Myocyte (in vitro differentiated cells): ENCODE measurements around the gene MOBP. TPM values are rescaled to one million over a fixed set of nuclear protein-coding genes. Genes with fewer than 3 reads are reported as not detected.

Source experiments
- DNase-seq: peaks from one replicate; pipeline ENCODE4 v3.0.0-alpha.2; 2012; ENCODE audit warnings: low read depth
- total RNA-seq: library from RNA; depleted of rRNA; stranded (reverse); fragments of >200 nt; gene quantifications from 2 replicates; pipeline ENCODE4 v1.2.3, GENCODE V29; 2014

MOBP gene
- total RNA-seq, 1 donor from 2014 or later = not detected

DNA sequence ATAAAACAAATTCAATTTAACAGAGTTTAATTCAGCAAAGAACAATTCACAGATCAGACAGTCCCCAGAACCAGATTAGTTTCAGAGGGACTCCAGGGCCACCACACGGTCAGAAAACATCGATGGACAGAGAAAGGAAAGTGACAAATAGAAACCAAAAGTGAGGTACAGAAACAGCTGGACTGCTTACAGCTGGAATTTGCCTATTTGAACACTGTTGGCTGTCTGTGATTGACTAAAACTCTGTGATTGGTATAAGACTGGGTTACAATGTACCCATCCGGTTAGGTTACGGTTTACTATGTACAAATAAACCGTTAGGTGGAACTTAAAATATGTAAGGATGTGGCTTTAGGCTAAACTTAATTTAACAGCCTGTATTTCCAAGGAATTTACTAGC, 30.3 kb downstream of the MOBP start:
- DNase-seq = no peak

DNA sequence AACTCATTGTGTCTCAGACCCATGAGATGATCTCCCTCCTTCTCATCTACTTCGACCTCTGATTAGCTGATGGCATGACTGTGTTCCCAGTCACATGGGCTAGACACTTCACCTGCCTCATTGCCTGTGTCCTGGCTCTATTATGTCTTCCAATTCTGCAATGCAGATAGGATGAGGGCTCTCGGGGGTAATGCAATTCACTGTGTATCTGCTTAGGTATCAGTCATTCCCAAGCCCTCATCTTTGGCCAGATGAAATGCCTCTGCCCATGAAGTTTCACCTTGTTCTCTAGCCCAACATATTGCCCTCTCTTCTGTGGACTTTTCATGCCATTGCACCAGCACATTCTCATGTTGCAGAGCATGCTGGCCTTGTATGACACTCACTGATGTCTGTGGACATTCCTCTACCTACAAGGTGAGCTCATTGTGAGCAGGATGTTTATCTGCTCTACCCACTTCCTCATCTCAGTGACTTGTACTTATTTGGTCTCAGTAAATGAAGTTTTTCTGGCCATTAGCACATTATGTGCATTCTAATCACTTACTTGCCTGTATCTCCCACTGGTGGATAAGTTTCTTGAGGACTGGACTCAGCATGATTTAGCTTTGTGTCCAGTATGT, 32.3 kb downstream of the MOBP start:
- DNase-seq = no peak

DNA sequence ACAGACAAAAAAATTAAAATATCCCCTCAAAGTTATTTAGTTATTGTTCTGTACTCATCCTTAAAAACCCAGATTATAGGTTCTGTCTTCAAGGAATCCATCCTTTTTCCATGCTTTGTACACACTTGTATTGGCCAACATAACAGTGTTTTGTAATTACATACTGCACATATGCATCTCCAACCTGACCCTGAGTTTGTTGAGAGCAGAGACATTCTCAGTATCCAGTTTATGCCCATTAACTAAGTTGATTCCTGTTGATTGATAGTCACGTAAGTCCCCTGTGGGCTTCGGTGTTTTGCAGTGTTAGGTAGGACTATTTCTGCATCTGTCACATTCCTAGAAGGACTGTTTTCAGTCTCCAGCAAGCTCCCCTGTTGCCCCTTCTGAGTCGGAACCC, 33.6 kb downstream of the MOBP start:
- DNase-seq = no peak

DNA sequence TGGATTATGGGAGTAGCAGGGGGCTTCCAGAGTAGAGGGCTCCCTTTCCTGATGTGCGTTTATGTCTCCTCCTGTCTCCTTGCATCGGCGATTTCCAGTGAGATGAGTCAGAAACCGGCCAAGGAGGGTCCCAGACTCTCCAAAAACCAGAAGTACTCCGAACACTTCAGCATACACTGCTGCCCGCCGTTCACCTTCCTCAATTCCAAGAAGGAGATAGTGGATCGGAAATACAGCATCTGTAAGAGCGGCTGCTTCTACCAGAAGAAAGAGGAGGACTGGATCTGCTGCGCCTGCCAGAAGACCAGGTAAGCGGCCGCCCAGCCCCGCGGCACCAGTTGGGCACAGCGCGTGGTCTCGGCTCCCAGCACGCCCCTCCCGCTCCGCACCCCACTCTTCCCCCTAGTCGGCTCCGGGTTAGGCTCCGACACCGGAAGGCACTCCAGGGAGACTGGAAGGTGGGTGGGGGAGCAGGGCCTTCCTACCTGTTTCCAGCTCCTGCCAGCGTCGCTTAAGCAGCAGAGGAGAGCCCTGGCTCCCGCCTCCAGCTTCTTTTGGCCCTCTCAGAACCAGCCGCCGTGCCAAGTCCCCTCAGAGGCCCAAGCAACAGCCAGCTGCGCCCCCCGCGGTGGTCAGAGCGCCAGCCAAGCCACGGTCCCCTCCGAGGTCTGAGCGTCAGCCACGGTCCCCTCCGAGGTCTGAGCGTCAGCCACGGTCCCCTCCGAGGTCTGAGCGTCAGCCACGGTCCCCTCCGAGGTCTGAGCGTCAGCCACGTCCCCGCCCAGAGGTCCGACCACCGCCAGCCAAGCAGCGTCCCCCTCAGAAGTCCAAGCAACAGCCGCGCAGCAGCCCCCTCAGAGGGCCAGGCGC, 34.7 kb downstream of the MOBP start:
- DNase-seq = no peak

DNA sequence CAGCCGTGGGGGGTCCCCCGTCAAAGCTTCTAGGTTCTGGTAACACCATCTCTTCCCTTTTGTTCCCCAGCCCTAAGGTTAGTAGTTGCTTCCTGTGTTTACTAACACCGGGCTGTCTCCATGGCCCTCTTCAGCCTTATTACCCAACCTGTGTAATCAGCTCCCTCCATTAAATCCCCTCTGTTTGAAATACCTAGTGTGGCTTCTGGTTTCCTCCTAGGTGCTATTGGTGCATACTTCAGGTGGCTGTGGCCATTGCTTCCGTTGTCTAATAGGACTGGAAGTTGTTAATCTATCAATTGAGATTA, 35.3 kb downstream of the MOBP start:
- DNase-seq = no peak

DNA sequence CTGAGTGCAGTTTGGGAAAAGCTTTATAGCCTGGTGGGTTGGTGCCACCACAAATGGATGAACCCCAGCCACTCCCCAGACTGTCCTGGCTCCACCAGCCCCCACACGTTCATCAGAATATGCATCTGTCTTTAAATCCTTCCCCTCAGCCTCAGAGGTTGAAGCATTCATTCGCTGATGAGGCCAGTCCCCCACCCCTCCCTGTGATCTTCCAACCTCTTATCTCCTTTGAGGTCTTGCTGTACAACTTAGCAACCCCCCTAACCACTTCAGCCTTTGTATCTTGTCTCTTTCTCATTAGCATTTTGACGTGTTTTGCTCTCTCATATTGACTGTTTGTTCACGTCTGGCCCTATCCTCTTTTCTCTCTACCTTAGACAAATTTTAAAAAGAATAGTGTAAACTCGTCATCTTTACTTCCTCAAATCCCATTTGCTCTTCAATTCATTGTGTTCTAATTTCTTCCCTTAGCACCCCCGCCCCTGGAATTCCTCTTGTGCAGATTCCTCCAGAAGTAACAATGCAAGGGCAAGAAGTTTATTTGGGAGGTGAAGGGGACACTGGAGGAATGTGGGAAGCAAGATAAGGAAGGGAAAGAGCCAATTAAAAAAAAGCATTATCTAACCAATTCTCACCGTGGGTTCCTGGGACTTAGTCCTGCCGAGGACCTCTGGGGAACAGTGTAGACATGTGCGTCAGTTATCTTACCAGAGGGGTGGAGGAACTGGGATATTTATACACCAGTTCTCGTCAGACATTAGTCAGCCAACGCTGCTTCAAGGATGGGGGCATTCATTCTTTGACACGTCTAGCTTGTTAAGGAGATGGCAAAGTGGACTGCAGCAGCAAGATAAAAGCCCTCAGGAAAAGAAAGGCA, 38.6 kb downstream of the MOBP start:
- no peak for DNase-seq

DNA sequence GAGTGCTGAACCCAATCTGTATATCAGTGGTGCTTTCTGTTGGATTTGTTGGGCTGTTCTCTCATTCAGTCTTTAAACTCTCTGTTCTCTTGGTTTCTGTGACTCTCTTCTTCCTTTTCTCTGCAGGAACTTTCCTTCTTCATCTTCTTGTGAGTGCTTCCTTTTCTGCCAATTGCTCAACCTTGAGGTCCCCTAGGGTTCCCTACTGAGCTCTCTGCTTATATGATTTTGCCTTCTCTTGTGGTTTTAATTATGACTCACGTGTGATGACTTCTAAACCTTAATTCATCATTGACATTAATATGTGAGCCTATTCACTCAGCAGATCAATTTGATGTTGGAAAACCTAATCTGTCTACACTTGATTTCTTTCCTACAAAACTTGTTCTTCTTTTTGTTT, 39.4 kb downstream of the MOBP start:
- no peak for DNase-seq

DNA sequence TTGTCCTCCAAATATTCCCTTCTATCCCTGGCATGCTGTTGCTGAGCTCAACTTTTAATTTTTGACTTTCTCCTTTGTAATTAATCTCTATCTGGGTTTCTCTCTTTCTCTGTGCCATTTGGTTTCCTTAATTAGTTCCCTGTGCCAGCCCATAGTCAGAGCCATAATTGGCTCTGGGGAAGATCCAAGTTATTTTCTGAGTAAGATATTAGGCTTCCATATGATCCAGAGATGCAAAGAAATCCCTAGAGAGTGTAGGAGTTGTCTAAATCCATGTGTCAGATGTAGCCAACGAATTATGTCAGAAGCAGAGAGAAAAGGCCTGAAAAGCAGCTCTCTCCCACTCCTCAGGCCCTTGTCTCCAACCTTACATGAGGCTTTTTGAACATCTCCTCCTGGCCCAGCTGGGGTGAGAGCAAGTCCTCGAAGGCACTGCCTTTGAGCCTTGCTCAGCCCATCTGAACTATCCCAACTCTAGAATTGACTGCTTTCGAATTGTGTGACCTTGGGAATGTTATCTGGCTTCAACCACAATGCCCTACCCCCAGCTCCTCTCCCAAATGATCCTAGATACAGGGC, 46.4 kb downstream of the MOBP start:
- DNase-seq = no peak

DNA sequence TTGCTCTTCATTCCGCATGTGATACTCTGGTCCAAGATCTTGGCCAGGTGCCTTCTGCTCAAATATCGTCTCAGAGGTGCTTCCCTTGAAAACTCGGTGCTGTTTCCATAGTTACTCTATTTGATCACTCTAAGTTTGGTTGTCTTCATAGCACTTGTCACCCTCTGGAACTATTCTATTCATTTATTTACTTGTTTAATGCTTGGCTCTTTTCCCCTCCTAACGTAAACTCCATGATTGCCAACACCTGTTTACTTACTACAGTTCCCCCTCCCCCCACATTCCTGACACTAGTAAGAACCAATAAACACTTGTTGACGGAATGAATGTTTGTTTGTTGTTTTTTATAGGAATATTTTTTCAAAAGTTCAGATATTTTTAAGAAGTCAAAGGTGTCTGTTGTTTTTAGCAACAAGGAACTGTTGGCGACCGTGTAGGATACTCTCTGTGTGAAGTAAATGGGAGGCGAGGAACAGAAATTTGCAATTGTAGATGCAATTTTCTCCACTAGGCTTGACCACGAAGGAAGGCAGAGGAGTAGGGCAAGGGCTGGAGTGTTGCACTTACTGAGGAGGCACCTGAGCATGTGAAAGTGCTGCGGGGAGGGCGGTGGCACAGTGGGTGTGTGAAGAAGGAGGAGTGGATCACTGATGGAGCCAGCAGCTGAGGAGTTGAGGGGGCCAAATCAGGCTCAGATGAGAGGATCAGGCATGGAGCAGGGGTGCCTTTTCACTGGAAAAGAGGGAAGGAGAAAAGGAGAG, 48.4 kb downstream of the MOBP start:
- no peak for DNase-seq

DNA sequence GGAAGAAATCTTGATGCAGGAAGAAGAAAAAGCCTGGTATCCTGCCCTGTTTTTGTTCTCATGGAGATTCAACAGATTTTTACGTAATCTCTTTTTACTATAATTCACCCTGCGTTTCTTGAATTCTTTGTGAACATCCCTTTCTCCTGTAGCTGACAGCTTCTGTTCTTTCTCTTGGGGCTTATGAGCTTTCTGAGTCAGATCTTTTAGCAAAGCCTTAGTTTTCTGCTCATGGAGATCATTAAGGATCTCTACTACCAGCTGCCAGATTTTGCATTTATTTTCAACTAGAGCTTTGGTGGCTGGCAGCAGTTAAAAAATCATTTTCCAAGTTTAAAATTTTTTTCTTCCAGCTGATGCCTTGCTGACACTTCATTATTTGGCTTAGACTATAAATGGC, 51.6 kb downstream of the MOBP start:
- no peak for DNase-seq

DNA sequence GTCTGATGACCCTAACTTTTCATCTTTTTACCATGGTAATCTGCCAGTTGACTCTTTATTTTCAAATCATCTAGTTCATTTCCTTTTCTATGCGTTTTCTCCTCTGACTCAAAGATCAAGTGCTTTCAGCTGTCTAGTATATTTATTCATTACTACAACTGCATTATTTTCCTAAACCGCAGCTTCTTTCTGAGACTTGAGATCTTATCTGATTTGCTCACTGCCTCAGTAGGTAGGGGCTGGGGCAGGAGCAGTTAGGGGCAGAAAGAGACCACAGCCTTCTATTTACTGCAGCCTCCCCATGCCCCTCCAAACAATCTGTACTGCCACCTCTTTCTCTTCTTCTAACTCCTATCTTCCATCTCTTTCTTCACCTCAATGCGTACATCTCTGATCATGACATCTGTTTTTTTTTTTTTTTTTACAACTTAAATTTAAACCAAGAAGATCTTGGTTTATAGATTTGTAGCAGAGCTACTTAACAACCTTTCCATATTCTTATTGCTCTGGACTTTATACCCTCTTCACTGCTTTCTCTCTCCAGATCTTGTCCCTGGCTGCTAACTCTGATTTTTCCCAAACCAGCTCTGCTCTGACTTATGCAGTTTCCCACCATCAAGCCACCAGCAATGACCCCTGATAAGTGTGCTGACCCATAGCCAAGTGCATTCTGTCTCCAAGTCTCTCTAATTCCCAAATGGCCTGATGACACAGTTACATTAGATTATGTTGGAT, 52.2 kb downstream of the MOBP start:
- no peak for DNase-seq

DNA sequence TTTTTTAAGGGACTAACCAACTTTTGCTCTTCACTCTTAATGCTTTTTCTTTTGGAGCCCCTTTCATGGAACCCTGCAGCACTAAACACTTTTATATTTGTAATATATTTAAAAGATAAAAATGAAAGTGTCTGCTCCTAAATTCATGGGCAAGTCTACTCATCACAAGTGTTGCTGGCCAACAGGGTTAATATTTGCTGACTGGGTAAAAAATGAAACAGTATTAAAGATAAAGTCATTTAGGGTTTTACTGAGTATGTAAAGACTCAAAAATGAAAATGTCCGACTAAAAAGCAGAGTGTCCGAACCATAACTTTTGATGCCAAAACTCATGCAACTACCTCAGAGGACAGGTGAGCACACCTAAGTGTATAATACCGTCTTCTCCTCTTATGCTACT, 54.0 kb downstream of the MOBP start:
- no peak for DNase-seq

DNA sequence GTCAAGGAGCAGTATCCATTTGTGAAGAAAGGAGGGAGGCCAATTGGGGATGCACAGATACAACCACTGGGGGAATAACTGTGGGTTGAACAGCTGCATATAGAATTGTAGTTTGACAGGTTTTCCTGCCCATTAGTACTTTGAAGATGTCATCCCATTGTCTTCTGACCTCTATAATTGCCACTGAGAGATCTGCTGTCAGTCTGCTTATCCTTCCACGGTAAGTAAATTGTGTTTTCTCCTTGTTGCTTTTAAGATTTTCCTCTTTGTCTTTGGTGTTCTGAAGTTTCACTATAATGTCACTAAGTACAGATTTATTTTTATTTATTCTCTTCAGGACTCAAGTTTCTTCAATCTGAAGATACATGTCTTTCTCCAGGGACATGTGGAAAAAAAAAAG, 56.6 kb downstream of the MOBP start:
- no peak for DNase-seq

DNA sequence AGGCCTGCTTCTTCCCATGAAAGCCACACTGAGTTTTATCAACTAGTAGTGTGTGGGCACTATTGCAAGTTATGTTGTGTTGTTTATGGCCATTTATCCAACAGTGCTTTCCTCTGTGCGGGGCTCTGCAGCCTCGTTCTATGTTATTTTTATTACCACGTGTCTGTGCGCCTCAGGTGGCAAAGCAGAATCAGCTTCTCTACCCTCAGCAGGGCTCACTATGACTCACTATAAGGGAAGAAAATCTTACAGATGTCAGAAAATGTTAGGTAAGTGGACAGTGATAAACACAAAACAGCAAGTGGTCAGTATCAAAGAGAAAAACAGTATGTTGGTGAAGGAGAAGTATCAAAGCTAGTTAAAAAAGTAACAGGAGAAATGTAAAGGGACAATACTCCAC, 61.4 kb downstream of the MOBP start:
- DNase-seq = no peak

DNA sequence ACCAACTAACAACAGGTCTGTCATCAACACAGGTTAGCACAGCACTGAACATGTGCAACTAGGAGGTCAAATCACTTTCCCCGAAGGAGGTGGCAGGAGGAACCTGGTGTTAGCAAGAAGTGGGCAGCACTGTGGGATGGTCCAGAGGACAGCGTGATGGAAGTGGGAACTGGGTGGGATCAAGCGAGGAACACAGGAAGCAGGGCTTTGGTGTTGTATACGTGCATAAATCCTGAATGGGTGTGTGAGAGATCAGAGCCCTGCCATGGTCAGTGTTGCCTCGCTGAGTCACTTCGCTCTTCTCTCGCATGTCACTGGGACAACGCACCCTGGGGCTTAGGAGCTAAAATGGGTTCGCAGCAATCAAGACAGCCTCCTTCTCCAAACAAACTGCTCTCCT, 62.1 kb downstream of the MOBP start:
- no peak for DNase-seq

DNA sequence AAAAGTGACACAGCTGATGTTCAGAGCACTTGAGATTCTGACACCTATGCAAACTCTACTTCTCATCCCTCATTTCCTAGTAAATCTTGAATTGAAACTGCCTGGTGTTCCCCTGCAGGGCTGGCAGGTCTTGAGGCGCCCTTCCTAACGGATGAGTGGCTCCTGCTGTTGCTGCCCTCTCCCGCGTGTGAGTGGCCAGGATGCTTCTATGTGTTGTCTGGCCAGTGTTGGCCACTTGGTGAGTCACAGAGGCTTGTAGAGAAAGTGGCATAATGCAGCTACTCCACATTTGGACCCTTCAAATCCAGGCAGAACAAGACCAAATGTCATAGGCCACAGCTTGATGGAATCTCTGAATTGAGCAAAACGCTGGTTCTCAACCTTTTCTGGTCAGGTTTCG, 63.6 kb downstream of the MOBP start:
- DNase-seq = peak; percentile 5

DNA sequence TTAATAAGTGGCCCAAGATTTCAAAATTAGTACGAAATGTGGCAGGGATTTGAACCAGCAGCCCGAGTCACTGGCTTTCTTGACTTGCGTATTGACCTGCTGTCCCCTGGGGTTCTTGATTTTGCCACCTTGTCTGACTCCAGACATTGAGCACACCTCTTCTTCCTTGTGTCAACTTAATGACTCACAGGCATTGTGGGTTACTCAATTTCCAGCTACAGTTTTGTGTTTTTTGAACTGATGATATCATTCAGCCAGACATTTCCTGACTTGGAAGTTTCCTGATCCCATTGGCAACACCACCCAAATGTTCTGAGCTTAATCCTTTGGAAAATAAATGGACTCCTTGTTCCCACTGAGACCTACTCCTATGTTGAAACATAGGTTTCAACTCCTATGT, 64.2 kb downstream of the MOBP start:
- peak; percentile 23 for DNase-seq

DNA sequence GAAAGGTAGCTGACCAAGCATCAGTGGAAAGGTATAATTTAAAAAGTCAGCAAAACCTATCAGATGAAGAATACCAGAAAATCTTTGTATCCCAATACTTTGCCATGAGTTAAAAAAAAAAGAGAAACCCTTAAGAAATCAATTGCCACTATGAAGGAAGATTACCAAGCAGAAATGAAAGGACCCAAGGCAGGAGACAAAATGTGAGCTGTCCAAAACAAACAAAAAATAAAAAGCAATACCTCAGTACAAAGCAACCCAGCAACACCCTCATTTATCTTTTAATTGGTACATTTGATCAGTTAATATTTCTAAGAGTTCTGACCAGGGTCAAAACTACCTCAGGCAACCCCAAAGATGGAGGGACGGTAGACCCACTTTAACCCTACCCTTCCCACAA, 65.3 kb downstream of the MOBP start:
- no peak for DNase-seq

DNA sequence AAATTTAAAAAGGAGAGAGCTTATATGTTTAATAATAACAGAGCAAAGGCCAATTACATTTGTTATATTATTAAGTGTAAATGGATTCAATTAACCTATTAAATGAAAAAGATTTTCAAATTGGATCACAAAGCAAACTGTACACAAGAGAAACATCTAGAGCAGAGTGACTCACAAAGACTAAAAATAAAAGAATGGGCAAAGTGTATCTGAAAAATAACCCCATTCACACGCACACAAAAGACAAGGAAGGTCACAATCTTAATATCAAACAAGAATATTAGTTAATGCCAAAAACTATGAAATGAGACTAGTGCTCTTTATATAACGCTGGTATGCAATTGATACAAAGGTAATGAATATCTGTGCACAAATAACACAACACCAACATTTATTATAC, 65.7 kb downstream of the MOBP start:
- no peak for DNase-seq

DNA sequence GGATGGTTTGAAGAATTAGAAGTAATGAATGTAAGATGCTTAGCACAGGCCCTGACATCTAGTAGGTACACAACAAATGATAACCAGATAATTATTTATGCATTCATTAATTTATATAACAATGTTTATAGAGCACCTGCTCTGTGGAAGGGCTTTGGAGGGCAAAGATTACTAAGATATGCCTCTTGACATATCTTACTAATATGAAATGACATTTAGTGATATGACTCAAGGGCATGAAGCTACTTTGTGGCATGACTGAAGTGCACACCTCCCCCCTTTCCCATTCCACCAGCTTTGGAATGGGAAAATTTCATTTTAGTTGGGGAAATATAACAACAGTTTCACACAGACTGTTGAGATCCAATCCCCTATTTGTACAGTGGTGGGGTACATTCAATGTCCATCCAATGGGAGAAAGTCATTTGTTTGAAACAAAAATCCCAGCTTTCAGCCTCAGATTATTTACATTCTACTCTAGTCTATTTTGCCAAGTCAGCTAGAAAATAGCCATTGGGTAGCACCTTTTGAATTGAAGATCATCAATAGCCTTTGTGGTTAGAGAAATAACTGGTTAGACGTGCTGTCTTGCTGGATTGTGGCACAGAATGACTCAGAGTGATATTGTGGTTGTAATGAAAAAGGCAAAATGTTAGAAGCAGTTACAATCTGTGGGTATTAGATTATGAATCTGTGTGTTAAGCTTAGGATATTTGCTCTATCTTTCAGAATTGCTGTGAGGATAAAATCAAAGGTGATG, 72.9 kb downstream of the MOBP start:
- no peak for DNase-seq
